Lower leg skin (tissue), 4 donors: ENCODE measurements around the gene F7. TPM values are rescaled to one million over a fixed set of nuclear protein-coding genes. Genes with fewer than 3 reads are reported as not detected.
"Not testable (repeated sequence)": the region's sequence is repeated elsewhere in the genome, so short reads cannot be mapped to it uniquely, and the experiment has no call there.

Source experiments
- DNase-seq, 2 donors: peaks; one replicate each; pipeline ENCODE4 v3.0.0-alpha.2; 2019; ENCODE audit warnings: low spot score in 2 of 2
- H3K4me3 ChIP-seq: fragments of 200-600 bp; sonication (generic); 2 replicates; pipeline ENCODE4 v1.5.1; 2017; ENCODE audit warnings: mild to moderate bottlenecking, low read depth; ENCODE audit not compliant: poor library complexity, severe bottlenecking
- POLR2A ChIP-seq, 2 donors: fragments of 450-650 bp; IDR thresholded peaks; one replicate each; pipeline ENCODE4 v1.6.1; 2016 to 2017; ENCODE audit warnings: antibody characterized with exemption in 2 of 2, mild to moderate bottlenecking in 1 of 2, moderate library complexity in 1 of 2
- WGBS, 2 donors: methylation state at CpG; one replicate each; pipeline ENCODE4 v1.1.5; 2018; 5-methylcytosine and 5-hydroxymethylcytosine counted together
- intact Hi-C: fragments of 100-400 bp; cut with DNase I; formaldehyde crosslinking; loops from one replicate; pipeline ENCODE4 v1.15.0; 2023; ENCODE audit warnings: low total_unique reads
- total RNA-seq, 4 donors: library from RNA; depleted of rRNA; stranded (reverse); fragments of >200 nt; gene quantifications; one replicate each; pipeline ENCODE4 v1.1.0, GENCODE V29; 2016
- TF ChIP-seq, protein P1 (sequence below), 3 donors: fragments of 450-650 bp; IDR thresholded peaks; one replicate each; pipeline ENCODE4 v1.5.1; 2016; ENCODE audit warnings: antibody characterized with exemption in 3 of 3, mild to moderate bottlenecking in 3 of 3, moderate library complexity in 2 of 3

F7 gene
- total RNA-seq, 4 donors from 2014 or later: 0.13 TPM; not detected in 3

- H3K4me3 ChIP-seq: no peak overlapping the region
- DNase-seq: no peak
- 67 to 73% methylated on average over 7 of the region's 7 CpGs for WGBS, 2 donors
- intact Hi-C loops: no loop called here
- TF ChIP-seq, protein P1, sequence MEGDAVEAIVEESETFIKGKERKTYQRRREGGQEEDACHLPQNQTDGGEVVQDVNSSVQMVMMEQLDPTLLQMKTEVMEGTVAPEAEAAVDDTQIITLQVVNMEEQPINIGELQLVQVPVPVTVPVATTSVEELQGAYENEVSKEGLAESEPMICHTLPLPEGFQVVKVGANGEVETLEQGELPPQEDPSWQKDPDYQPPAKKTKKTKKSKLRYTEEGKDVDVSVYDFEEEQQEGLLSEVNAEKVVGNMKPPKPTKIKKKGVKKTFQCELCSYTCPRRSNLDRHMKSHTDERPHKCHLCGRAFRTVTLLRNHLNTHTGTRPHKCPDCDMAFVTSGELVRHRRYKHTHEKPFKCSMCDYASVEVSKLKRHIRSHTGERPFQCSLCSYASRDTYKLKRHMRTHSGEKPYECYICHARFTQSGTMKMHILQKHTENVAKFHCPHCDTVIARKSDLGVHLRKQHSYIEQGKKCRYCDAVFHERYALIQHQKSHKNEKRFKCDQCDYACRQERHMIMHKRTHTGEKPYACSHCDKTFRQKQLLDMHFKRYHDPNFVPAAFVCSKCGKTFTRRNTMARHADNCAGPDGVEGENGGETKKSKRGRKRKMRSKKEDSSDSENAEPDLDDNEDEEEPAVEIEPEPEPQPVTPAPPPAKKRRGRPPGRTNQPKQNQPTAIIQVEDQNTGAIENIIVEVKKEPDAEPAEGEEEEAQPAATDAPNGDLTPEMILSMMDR (IDR thresholded peaks at IDR 0.05): no peak
These were observed 7.9 kb upstream of the F7 start for GRCh38 chr13:113097651-113098050.

DNA sequence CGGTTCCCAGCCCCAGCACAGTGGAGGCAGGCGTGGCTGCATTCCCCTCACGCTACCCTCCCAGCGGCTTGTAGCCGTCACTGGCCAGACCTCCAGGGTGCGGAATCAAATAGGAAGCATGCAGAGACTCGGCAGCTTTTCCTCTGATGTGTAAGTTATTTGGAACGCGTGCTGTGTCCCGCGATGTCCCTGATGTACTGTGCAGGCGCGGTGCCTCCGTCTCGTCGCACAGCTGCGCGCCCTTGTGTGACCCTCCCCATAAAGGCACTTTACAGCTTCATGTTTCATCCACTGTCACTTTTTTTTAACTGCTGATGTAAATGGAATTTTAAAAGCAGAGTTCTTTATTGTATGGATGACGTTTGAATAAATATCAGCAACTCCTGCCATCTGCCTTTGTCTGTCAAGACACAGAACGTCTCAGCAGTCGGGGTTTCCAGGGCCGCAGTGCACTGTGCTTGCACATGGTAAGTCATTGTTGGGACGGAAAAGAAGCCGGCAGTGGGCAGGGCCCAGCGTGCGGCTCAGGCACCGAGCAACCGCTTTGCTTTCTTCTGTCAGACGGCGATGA, 7.3 kb upstream of the F7 start:
- WGBS, 2 donors: 60 to 64% methylated on average over 30 of the region's 30 CpGs
- no peak overlapping the region for H3K4me3 ChIP-seq
- intact Hi-C loops: no loop called here
- no peak for DNase-seq
- no peak for TF ChIP-seq POLR2A (IDR thresholded peaks at IDR 0.05)
- TF ChIP-seq, protein P1 (IDR thresholded peaks at IDR 0.05): no peak

DNA sequence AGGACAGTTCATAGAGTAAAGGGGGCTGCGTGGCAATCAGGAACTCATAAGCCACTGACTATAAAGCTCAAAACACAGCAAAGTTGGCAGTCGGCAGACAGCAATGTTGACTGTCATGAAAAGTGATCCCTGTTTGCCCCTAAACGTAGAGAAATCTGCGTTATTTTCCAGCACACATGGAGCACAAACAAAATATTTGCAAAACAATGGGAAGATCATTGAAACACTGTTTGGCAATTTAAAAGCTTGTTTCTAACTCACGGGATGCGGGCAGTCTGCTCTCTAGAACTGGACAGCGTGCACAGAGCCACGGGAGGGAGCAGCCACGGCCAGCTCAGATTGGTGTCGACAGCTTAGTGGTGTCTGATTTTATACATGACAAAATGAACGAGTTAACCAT, 6.4 kb upstream of the F7 start:
- 73 to 76% methylated on average over 11 of the region's 11 CpGs for WGBS, 2 donors
- DNase-seq: no peak
- intact Hi-C loops: no loop called here
- H3K4me3 ChIP-seq: no peak overlapping the region
- TF ChIP-seq, protein P1 (IDR thresholded peaks at IDR 0.05): no peak
- TF ChIP-seq POLR2A (IDR thresholded peaks at IDR 0.05): no peak

DNA sequence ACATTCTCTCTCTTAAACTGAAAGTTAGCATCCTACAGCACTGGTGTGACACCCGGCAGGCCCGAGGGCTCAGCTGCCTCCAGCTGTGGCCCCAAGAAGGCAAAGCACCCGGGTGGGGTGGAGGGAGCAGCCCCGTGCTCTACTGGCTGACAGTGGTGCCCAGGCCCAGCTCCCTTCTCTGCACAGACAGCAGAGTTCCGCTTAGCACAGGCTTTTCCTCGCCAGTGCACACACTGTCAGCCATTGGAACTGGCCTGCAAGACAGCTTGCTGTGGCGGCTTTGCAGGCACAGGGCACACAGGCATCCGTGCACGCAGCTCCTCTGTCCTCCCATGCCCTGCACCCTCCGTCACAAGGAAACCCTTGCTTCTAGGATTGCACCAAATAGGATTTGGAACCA, 3.3 kb upstream of the F7 start:
- WGBS, 2 donors: 55 to 78% methylated on average over 9 to 10 of the region's 10 CpGs
- H3K4me3 ChIP-seq, intact Hi-C loops, DNase-seq: not testable (repeated sequence)

GRCh38 chr13:113102727-113103126, 2.9 kb upstream of the F7 start:
- TF ChIP-seq POLR2A (IDR thresholded peaks at IDR 0.05): no peak
- TF ChIP-seq, protein P1 (IDR thresholded peaks at IDR 0.05): no peak
- intact Hi-C loops: no loop called here
- WGBS, 2 donors: 77 to 80% methylated on average over 12 of the region's 12 CpGs
- no peak for DNase-seq
- H3K4me3 ChIP-seq: no peak overlapping the region

DNA sequence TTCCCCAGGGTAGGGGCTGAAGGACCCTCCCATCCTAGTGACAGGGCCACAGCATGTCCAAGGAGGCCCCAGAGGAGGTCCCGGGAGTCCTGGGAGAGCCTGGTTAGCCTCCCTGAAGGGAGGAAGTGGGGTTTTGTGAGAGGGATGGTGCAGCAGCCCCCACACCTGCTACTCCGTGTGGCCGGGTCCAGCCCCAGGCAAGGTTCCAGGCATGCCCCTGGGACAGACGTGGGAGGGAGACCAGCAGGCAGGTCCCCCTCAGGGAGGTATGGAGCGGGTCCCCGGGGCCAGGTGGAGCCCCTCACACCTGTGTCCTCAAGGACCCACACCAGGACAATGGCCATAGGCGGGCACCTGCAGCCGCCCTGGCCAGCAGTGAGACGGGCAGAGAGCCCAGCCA, 1.9 kb upstream of the F7 start:
- DNase-seq: no peak
- 43 to 67% methylated on average over 4 to 9 of the region's 9 CpGs for WGBS, 2 donors
- no peak for TF ChIP-seq POLR2A (IDR thresholded peaks at IDR 0.05)
- TF ChIP-seq, protein P1 (IDR thresholded peaks at IDR 0.05): no peak
- intact Hi-C loops: no loop called here
- no peak overlapping the region for H3K4me3 ChIP-seq
